Cerebellar cortex (tissue), 1 donor: ENCODE results near the gene LRRC14B.
A peak's percentile ranks its signal among the peaks of the same experiment; 100 is the strongest.

Experiments used
- DNase-seq: peaks from one replicate; pipeline ENCODE4 v3.0.0-alpha.2; 2015; ENCODE audit warnings: low spot score

Gene LRRC14B

GRCh38 chr5:192691-192969 lies 1.3 kb downstream of the LRRC14B start:
- DNase-seq, result no peak

- DNase-seq, result no peak
These were observed 1.9 kb downstream of the LRRC14B start for GRCh38 chr5:192970-193831.

DNA sequence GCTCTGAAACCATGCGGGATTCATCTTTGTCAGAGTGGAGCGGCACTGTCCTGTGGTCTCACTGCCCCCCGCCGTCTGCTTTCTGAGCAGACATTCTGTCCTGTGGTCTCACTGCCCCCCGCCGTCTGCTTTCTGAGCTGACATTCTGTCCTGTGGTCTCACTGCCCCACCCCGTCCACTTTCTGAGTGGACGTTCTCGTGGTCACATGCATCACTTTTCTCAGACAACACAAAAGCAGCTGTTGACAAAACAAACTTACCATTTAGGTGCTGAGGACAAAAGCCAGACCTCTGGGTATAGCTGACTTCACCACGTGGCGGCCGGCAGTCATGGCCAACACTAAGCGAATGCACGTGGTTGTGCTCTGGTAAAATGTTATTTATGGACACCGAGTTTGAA lies 2.8 kb downstream of the LRRC14B start:
- no peak for DNase-seq

- DNase-seq, result no peak
These were observed 3.4 kb downstream of the LRRC14B start for GRCh38 chr5:194603-195209.

- DNase-seq, result no peak
These were observed 4.3 kb downstream of the LRRC14B start for GRCh38 chr5:195401-196160.

GRCh38 chr5:196350-196749 lies 5.1 kb downstream of the LRRC14B start:
- DNase-seq, result no peak

DNA sequence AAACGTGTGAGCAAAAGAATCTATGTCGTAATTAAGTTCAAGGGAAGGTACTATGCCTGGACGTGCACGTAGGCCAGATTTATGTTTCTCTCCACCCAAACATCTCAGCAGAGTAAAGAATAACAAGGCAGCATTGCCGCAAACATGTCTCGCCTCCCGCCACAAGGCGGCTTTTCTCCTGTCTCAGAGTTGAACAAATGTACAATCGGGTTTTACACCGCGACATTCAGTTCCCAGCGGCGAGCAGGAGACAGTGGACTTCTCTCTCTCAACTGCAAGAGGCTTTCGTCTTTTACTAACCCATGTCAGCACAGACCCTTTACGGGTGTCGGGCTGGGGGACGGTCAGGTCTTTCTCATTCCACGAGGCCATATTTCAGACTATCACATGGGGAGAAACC lies 5.7 kb downstream of the LRRC14B start:
- peak; percentile 28 for DNase-seq

DNA sequence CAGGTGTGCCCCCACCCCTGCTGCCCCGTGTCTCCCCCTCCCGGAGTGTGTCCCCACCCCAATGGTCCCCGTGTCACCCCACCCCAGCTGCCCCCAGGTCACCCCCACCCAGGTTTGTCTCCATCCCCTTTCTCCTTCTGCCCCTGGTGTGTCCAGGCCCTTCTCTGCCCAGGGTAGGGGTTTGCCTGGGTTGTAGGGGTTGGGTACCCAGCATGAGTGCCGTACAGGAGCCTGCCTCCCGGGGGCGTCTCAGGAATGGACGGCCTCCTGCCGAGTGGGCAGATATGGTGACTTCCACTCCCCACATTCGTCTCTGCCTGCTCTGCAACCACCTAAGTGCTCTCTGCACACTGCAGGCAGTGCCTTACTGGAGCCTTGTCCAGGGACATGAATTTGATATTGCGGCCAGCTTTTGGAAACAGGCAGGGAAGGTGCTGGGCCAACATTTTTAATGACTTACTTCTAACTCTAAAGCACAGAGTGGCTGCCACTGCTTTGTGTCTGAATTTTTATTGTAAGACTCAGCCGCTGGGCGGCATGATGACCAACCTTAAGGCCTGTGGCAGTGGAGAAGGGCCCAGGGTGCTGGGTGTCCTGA lies 6.7 kb downstream of the LRRC14B start:
- DNase-seq, result no peak

DNA sequence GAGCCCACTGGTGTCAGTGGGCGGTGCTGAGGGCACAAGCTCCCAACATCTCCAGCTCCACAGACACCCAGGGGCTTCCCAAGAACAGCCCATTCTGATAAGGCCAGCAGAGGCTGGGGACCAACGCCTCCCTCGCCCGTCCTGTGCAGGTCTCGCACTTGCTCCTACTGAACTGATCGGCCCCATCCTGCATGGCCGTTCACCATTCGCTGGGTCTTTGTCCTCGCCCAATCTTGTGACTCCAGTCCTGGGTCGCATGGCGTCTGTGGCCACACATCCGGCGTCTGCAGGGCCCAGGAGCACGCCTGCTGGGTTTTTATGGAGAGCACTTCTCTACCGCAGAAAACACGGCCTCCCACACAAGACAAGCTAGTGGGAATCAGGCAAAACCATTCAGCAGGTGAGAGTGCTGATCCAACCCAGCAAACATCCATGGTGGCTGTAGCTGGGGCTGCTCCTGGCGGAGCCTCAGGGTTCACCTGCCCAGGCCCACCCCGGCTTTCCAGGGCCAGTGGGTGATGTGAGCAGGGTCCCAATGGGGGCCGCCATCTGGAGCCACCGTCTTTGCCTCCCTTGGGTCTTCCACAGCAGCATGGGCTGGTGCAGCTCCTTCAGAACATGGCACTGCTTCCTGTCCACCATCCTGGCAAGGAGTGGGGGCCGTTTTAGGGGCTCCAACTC lies 7.4 kb downstream of the LRRC14B start:
- DNase-seq, result no peak

DNA sequence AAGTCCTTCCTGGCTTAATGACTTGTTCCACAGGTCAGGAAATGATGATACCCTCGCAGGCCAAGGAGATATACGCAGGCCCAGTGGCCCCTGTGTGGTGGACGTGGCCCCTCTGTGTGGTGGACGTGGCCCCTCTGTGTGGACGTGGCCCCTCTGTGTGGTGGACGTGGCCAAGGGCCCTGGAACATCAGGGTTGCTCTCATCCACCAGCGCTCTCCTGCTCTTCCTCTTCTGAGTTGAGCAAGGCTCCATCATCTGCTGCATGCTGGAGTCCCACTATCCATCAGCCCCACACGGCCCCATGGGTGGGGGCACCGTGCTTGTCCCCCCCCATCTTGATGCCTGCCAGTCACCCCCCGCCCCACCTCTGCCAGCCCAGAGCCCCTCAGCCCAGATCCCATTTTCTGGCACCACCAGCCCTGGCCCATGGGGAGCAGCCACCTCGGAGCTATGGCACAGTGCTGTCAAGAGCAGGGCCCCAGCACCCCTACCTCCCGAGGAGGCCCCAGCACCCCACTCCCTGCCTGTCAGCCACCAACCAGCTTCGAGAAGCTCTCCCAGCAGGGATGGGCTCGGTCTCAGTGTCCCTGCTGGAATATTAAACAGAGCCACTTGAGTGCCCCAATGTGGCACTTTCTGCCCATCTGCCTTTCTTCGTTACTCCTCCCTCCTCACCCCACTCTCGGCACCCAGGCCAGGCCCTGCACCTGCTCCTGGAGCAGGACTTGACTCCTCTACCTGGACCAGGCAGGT lies 8.1 kb downstream of the LRRC14B start:
- no peak for DNase-seq

- no peak for DNase-seq
These were observed 8.8 kb downstream of the LRRC14B start for GRCh38 chr5:199950-200645.

DNA sequence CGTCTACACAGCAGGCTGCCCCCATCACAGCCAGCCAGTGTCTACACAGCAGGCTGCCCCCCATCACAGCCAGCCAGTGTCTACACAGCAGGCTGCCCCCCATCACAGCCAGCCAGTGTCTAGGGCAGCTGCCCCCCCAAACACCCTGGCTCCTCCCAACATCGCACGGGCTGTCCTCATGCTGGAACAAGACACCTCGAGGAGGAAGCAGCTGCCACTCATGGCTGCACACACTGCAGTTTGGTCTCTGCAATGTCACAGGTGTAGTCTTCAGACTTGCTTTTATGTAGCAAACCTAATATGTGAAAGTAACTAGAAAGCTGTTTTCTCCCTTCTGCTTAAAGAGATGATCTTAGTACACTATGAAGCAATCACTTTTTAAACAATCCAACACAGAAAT lies 9.7 kb downstream of the LRRC14B start:
- DNase-seq, result no peak

DNA sequence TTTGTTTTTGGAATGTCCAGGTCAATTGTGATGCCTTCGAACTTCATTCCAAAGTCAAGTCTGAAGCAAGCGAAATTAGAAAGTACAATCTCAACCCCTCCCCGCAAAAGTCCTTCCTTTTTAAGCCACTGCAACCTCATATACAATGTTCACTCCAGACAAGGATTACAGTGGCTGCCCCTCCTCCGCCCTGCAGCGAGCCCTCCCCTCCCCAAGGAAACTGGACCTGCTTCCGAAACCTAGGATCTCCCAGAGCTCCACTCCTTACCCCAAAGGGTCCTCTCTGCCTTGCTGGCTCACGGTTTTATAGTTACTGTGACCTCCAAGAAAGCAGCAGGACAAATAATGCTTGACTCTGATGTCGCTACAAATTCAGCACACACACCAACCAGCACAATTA lies 10.4 kb downstream of the LRRC14B start:
- DNase-seq, result no peak

DNA sequence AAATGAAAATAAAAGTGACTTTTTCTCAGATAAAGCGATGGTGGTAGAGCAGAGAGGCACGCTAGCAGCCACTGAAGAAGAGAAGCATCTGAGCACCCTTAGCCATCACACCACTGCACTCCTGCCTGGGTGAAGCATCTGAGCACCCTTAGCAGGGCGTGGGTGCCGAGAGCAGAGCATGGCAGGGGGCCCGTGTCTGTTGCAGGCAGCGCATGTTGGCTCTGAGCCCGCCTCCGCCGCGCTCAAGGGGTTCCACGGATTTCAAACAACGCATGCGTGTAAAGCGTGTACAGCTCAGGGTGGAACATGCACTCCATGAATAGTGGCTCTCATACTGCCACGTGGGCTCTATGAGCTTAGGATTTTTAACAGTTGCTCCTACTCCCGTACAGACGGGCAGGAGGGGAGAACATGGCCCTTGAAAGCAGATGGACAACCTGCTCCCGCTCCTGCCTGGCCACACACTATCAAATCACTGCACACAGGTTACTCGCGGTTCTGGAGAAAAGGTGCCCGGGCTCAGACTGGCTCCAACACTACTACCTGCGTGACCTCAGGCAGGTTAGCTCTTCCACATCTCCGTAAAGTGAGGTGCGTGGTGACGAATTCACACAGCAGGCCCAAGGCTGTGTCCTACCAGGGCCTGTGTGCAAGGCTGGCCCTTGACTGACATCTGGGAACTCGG lies 12.1 kb downstream of the LRRC14B start:
- no peak for DNase-seq

DNA sequence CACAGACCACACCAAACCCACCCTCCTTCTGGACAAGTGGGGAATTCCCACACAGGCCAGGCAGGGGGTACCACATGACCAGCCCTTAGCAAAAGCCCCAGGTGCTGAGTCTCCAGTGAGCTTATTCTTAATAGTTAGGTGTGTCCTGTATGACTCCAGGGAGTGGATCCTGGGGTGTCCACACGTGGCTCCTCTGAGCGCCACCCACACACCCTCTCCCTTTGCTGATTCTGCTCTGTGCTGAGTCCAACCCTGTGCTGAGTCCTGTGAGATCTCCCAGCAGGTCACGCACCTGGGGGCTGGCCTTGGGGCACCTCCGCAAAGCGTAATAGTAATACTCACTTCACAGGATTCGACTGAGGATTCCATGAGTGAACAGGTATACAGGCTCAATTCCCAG lies 12.7 kb downstream of the LRRC14B start:
- DNase-seq, result no peak

DNA sequence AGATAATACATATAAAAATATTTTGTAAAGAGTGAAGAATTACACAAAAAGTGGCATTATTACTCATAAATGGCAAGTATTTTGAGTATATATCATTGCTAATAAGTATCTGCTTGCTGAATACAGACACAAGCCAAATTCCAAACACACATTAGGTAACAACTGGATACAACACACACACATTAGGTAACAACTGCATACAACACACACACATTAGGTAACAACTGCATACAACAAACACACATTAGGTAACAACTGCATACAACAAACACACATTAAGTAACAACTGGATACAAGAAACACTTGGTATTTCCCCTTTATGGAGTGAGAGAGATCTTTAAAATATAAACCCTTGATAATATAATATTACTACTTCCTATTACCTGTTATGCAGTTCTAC lies 13.2 kb downstream of the LRRC14B start:
- DNase-seq, result no peak

DNA sequence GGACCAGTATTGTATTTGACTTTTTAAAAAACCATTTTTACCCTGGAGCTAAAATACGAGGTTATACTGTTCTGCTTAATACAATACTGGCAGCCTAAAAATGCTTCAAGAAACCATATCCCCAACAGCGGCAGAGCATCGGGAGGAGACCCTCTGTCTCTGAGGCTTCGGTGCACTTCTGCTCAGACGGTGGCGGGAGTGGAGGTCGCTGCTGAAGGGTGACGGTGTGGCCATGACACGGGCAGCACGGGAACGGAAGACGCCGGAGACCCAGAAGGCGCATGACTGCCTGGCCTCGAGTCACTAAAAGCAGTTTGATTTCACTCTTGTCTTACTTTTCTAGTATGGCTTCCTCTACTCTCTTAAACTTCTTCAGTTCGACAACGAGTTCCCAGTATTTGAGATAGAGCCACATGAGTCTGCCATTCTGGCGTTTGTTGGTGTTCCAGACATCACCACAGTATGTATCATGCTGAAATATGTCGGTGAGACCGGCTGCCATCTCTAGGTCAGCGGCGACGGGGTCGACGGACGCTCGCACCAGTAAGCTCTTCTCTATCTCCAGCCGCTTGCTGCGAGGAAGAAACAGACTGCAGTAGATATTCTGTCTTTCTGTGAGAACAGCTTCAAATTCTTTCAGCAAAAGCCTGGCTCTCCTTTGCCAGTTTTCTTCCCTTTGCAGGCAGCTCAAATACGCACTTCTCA lies 13.8 kb downstream of the LRRC14B start:
- no peak for DNase-seq

GRCh38 chr5:206406-206805 lies 15.1 kb downstream of the LRRC14B start:
- DNase-seq, result peak; percentile 35

- DNase-seq, result no peak
These were observed 15.7 kb downstream of the LRRC14B start for GRCh38 chr5:206927-207536.
